ENCODE measurements around the gene PPP1R12A.

GRCh38 chr12:79983986-79984620, 49.2 kb upstream of the PPP1R12A start:
- no peak for TF ChIP-seq CTCF (conservative IDR thresholded peaks at IDR 0.05)
- TF ChIP-seq ZFX (IDR thresholded peaks at IDR 0.05) = no peak

Measured in C4-2B (cell line).